Astrocyte of the cerebellum (primary cell): ENCODE results near the gene P2RY12.

ENCODE experiments used
- DNase-seq: peaks from one replicate; pipeline ENCODE4 v3.0.0-alpha.2; 2011; ENCODE audit warnings: low read depth
- H3K4me3 ChIP-seq: 2 replicates; pipeline ENCODE4 v1.5.1; 2011; ENCODE audit warnings: mild to moderate bottlenecking, low read depth, low read length, moderate library complexity
- CTCF ChIP-seq: IDR thresholded peaks from 2 replicates; pipeline ENCODE4 v1.5.1; 2012; ENCODE audit warnings: low read length, low read depth, moderate library complexity, mild to moderate bottlenecking; ENCODE audit errors: missing control alignments
- in situ Hi-C: cut with HindIII; loops from 2 replicates; pipeline ENCODE4 v1.10.0; 2017; ENCODE audit warnings: low sequenced_read_pairs

Gene P2RY12

DNA sequence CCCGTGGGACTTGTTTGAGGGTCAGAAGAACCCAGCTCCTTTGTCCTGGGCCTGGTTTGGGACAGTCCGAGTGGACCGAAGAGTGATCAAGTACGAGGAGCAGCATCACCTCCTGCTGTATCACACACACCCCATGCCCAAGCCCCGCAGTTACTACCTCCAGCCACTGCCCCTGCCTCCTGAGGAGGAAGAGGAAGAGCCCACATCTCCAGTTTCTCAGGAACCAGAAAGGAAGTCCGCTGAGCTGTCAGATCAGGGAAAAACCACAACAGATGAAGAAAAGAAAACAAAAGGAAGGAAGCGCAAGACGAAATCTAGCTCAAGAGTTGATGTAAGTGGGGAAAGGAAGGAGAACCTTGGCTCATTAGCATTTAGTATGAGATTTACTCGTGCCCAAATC is 3.3 kb upstream of the P2RY12 start:
- no peak for TF ChIP-seq CTCF
- in situ Hi-C loops = no loop called here
- no peak overlapping the region for H3K4me3 ChIP-seq
- DNase-seq = no peak

DNA sequence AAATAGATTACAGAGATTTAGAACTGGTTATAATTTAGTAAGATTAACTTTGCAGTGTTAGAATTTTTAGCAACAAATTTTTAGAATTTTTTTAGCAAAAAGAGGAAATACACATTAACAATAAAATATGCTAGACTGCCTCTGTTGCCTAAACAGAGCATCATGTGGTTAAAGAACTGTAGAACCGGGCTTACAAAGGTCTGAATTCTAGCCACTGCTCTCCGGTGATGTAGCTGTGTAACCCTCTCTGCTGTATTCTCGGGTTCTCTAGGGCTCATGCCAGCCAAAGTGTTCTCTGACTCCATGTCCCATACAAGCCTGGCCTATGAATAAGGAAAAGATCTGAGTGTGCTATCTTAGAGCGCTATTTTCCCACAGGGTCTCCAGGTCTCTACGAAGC is 2.9 kb upstream of the P2RY12 start:
- DNase-seq = no peak
- no peak overlapping the region for H3K4me3 ChIP-seq
- in situ Hi-C loops = no loop called here
- TF ChIP-seq CTCF = no peak

DNA sequence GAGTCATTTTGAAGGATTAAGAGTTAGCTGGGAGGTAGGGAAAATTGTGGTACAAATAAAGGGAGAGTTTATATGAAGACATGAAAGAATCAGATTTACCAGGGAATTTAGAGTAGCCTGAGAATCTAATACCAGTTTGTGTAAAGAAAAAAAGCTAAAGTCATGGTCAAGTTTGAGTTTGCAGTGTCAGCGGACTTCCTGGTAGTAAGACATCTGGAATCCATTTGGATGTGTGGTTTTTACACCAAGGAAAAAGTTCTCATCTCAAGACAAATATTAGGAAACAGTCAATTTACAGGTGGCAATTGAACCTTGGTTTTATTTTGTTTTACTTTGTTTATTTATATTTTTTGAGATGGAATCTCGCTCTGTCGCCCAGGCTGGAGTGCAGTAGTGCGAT is 1.5 kb upstream of the P2RY12 start:
- no peak overlapping the region for H3K4me3 ChIP-seq
- in situ Hi-C loops = no loop called here
- DNase-seq = no peak
- no peak for TF ChIP-seq CTCF

DNA sequence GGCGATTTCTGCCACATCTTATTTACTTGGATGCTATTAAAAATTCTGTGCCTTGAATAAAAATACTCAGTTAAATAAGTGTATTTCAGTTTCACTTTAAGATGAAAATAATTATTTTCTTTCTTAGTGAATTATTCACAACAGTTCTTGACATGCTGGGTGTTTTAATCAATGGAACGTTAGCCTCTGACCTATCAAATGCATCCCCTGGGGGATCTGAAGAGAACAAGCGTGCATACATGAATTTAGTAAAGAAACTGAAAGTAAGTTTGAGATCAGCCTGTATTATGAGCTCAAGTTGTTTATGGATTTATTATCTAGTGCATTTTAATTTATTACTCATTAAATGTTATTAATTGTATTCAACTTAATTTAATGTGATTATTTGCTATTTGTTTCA is 597 bp downstream of the P2RY12 start:
- no peak overlapping the region for H3K4me3 ChIP-seq
- in situ Hi-C loops = no loop called here
- TF ChIP-seq CTCF = no peak
- DNase-seq = no peak

GRCh38 chr3:151383111-151383510 is 1.4 kb downstream of the P2RY12 start:
- in situ Hi-C loops = no loop called here
- DNase-seq = no peak
- H3K4me3 ChIP-seq = no peak overlapping the region
- no peak for TF ChIP-seq CTCF

DNA sequence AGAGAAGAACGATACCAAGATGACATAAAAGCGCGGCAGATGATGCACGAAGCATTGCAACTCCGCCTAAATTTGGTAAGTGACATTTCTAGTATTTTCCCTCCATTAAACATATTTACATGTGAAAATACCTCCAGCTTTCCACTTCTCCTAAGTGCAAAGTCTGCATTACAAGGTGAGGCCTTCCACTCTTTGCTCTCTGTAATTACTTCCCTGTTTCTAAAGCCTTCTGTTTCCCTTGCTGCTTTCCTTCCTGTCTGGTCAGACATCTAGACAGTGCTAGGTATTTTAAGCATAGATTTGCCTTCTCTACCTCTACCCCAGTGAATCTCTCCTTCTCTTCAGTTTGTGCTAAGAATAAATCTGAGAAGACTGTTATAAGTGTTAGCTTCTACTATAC is 1.9 kb downstream of the P2RY12 start:
- TF ChIP-seq CTCF = no peak
- DNase-seq = no peak
- no peak overlapping the region for H3K4me3 ChIP-seq
- in situ Hi-C loops = no loop called here
